ENCODE results near the gene EAPP. TPM values are rescaled to one million over a fixed set of nuclear protein-coding genes. Genes with fewer than 3 reads are reported as not detected.

The EAPP gene
- total and polyA plus RNA-seq, 2 of the 13 experiments (the other 11 are each of a cell fraction or from before 2014, with no cell fraction given): 68.7 to 110 TPM

- TF ChIP-seq ZNF580 (CRISPR knock-in tag; IDR thresholded peaks at IDR 0.05; ENCODE audit: borderline replicate concordance, low read depth) (peak; percentile 90; the same call in 1 of the 2 replicates), MXI1 (IDR thresholded peaks at IDR 0.05; ENCODE audit: borderline replicate concordance, low read depth, low read length) (peak; percentile 72; the same call in 1 of the 3 replicates), XRCC5 (optimal IDR thresholded peaks at IDR 0.05; ENCODE audit: low read length) (peak; percentile 83), ZNF383 (CRISPR knock-in tag; IDR thresholded peaks at IDR 0.05; ENCODE audit: borderline replicate concordance) (no peak), TIGD3 (CRISPR knock-in tag; IDR thresholded peaks at IDR 0.05; ENCODE audit: borderline replicate concordance) (no peak), NCOA1 (CRISPR knock-in tag; IDR thresholded peaks at IDR 0.05) (peak; percentile 84; the same call in 1 of the 2 replicates), ZBTB20 (CRISPR knock-in tag; IDR thresholded peaks at IDR 0.05; ENCODE audit: borderline replicate concordance, low read depth) (peak; percentile 81; the same call in 1 of the 2 replicates), U2AF1 (optimal IDR thresholded peaks at IDR 0.05; ENCODE audit: low read depth, low read length) (no peak), HMGXB4 (CRISPR knock-in tag; IDR thresholded peaks at IDR 0.05; ENCODE audit: borderline replicate concordance in 1 of 2, low read depth in 1 of 2) (peak; percentile 49 to 54; a peak in 1 of 4 replicates), ZHX1 (CRISPR knock-in tag; IDR thresholded peaks at IDR 0.05; ENCODE audit: low read depth) (0 out of 2 replicates have a peak, but pooled peaks have one; percentile 75), ZNF33B (CRISPR knock-in tag; IDR thresholded peaks at IDR 0.05) (peak; percentile 87), ZKSCAN1 (IDR thresholded peaks at IDR 0.05; ENCODE audit: low read length) (0 out of 2 replicates have a peak, but pooled peaks have one; percentile 4), TBX3 (IDR thresholded peaks at IDR 0.05; ENCODE audit: borderline replicate concordance) (peak; percentile 67; the same call in 1 of the 2 replicates), MTERF4 (CRISPR knock-in tag; IDR thresholded peaks at IDR 0.05) (peak; percentile 56; the same call in 1 of the 2 replicates), ARID5B (CRISPR knock-in tag; IDR thresholded peaks at IDR 0.05) (peak; percentile 93)
Measured at GRCh38 chr14:34496679-34497513, 42.6 kb downstream of the EAPP start (continued).
